Stimulated activated CD4-positive, alpha-beta T cell treated with anti-CD3 and anti-CD28 coated beads, TNF-alpha, amount 100 ng/mL, for 48 hours (primary cell): ENCODE results near the gene CACNA1C.

ENCODE experiments used
- DNase-seq, 3 donors: peaks; one replicate each; pipeline ENCODE4 v3.0.0-alpha.2; 2020; ENCODE audit warnings: low read depth in 3 of 3

Gene CACNA1C

DNA sequence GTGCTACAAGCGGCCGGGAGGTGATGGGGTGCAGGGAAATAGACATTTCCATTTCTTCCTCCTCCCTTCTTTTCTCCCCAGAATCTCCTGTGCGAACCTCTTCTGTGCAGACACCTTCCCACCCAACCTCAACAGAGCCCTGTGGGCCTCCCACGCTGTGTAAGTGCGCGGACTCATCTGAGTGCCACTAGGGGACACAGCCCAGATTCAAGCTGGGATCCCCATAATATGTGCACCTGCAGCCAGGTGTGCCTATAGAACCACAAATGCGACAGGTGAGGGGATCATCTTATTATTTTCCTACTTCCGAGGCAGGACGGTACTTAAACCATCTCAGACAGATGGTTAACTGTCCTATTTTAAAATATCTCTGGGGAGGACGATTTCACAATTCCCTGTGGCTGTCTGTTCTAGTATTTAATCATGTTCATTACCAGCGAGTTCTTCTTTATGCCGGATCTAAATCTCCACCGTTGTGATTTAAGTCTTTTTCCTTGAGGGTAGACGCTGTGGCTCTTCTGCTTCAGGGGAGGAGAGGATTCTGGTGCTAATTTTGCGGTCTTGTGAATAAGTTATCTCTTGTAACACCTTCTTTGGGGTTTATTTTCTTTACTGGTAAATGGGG, 17.2 kb upstream of the CACNA1C start:
- DNase-seq: no peak

DNA sequence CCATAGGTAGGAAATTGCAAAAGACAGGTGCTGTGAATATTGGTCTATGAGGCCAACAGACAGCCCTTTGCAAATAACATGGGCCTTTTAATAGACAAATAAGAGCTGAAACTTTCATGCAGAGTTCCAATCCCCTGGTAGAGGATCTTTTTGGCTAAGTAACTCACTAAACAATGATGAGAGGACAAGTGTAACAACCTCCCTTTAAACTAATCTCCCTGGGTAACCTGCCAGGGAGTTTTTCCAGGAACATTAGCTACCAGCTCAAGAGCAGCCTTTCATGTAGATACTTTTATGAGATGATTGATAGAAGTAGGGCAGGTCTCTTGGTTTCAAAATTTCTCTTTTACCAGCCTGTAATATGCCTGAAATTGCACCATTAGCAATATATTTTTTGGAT, 13.8 kb upstream of the CACNA1C start:
- DNase-seq: no peak

DNA sequence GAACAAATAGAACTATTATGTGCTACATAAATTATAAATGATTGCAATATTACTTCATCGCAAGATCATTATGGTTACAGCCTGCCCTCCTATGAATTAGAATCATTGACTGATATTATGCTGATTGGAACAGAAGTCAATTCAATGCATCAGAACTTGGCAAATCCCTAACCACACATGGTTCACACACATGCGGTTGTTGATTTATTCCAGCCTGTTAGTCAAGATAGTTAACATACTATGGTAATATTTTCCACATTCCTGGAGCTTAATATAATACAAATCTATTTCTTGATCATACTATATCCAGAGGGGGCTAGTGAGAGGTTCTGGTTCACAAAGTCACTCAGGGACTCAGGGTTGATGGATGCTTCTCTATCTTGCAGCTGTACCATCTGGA, 9.7 kb upstream of the CACNA1C start:
- DNase-seq: no peak

DNA sequence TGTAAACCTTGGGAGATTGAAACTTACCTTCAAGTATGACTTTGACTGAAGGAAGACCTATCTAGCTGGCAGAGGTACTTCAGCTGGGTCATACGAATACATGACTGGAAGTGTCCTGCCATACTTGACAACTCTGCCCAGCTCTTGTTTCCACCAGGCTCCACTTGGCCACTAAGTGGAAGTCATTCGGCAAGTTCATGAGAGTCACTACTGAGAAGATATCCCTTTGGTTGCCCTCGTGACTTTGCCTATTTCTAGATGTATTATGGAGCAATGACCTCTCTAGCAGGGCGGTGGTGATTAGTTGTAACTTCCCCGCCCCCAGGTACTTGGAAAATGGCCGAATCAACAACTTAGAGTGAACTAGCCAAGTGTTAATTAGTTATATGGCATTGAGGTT, 8.6 kb upstream of the CACNA1C start:
- DNase-seq: no peak

DNA sequence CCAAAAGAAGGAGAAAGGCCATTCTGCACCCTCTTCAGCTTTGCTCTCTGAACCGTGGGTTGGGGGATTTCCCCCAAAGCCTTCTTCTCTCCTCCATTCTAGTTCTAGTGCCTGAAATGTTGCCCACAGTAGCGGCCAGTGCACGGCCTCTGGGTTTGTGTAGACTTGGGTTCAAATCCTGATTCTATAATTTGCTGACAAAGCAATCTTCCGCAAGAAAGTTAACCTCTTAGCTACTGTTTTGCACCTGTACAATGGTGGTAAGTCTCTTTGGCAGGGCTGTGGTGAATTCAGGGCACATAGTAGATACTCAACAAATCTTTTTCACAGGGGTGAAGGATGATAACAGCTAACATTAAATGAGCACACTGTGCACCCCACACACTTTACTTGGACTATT, 5.8 kb upstream of the CACNA1C start:
- DNase-seq: no peak

DNA sequence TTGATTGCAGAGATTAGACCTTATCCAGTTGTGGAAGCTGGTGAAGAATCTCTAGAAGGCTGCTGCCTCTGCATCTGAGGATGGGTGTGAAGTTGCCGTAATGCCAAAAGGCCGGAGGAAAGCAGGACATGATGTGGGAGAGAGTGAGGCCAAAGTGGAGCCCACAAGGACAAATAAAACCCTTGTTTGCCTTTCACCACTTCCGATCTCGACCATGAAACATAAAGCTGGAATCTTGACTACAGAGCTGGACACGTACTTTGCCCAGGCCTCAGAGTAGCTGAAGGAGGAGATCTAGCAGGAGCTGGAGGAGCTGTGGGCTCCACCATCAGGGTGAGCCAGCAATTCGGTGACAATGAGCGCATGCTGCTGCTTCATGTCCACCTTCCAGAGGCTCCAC, 5.0 kb upstream of the CACNA1C start:
- DNase-seq: no peak

DNA sequence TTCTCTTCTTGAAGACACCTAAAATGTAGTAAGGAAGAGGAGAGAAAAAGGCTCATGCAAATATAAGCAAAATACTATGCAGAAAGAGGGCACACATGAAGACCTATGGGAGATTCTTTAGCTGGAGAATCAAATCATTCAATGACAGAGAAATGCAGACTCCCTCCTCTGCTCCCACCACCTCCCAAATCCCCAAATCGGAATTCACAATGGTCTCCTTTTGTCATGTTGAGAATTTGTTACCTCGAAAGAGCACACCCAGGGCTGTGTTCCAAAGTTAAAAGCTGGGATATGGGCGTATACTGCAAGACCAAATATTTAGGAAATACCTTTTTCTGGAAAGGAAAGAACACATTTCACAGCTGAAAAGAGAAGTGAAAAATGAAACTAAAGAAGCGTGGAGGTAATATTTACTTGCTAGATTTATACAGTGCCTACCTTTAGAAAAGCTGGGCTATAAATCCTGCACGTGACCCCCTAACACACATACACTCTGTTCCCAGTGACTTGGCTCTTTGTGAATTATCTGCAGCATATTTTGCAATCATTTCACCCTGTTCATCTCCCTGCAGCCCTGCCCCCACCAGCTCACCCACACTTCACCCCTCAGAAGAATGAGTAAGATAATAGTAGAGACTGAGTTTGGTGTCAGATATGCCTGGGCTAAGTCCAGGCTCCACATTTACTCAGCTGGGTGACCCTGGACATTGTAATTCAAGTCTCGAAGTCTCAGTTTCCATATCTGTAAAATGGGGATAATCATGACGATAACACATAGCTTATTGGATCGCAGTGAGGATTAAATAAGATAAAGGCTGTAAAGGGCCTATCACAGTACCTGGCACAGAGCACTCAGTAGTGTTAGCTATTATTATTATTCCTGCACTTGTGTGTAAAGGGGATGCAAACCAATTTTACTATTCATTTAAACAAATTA, 2.9 kb upstream of the CACNA1C start:
- DNase-seq: no peak

DNA sequence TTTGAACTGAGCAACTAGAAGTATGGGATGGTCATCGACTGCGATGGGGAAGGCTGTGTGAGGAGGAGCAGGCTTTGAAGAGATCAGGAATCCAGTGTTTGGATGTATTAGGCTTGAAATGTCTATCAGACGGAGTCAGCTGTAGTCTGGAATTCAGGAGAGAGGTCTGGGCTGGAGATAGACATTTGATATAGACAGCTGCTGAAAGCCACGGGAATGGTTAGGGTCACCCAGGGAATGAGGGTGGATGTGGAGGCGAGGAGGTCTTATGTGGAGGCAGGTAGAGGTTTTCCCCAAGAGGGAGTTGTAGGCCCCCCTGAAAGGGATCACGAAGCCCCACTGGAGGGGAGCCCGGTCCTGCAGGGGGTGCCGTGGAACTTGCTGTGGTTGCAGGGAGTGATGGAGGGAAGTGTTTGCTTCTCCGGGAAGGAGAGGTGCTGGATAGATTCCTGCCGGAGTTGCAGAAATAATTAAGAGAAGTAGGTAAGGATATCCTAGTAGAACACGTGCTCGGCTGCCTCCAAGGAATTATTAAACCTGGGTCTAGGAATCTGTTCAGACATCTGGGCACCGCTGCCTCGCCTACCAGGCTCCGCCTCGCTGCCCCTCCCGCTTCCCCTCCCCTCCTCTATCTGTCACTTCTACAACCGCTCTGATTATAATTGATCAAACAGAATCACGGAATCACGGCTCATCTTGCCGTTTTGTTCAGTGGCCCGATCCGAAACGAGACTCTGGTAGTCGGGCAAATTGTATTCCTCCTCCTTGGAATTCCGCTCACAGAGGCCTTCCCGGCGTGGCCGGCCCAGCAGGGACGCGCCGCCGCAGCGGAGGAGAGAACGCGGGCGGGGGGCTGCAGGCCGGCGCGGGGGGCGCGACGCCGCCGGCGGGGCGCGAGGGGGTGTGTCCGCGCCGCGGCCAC, 826 bp upstream of the CACNA1C start:
- no peak for DNase-seq

DNA sequence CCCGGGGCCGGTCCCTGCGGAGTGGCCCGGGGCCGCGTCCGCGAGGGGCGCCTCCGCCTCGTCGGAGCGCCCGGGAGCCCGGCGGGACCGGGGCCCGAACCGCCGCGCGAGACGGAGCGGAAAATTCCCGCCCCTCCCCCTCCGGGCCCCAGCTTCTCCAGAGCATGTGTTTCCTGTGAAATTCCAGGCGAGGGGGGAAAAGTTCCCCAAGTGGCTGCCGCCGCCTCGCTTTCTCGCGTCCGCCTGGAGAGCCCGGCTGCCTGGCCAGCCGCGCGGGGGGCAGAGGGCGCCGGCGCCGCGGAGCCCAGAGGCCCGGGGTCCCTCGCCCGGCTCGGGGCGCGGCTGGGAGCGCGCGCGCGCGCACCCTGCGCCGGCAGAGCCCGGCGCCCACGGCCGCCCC, 904 bp downstream of the CACNA1C start:
- no peak for DNase-seq

DNA sequence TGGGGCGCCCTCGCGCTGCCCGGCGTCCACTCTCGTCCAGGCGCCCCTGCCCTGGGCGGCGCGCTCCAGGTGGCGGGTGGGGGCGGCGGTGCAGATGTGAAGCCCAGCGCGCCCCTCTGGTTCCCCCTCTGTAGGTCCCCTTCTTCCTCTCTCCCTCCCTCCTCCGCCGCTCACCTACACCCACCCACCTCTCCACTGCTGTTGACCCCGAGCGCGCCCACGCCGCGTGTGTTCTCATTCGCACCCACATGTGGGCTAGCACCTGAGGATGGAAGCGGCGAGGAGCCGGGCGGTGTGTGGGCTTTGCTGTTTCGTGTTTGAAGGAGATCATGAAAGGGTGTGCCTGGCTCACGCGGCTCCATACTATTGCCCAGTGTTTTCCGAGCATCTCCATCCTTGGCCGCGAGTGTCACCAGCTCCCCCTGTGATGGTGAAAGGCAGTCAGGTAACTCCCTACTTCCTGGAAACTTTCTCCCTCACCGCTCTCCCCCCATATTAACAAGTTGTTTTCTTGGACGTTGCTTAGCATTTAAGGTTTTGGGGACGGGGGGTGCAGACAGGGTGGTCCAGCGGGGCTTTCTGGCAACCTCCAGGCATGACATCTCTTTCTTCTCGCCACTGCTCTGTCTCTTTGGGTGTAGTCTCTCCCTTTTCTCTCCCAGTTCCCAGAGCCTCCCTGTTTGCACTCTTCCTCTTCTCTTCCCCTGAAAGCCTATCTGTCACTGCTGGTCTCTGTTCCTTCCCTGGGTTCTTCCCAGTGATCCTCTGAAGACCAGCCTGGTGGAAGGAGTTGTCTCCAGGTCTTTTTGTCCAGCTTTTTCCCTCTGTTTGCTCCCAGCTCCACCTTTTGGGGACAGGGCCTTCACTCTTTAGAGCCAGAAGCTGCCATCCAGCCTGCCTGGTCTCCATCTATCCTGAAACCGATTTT, 1.6 kb downstream of the CACNA1C start:
- DNase-seq: no peak

DNA sequence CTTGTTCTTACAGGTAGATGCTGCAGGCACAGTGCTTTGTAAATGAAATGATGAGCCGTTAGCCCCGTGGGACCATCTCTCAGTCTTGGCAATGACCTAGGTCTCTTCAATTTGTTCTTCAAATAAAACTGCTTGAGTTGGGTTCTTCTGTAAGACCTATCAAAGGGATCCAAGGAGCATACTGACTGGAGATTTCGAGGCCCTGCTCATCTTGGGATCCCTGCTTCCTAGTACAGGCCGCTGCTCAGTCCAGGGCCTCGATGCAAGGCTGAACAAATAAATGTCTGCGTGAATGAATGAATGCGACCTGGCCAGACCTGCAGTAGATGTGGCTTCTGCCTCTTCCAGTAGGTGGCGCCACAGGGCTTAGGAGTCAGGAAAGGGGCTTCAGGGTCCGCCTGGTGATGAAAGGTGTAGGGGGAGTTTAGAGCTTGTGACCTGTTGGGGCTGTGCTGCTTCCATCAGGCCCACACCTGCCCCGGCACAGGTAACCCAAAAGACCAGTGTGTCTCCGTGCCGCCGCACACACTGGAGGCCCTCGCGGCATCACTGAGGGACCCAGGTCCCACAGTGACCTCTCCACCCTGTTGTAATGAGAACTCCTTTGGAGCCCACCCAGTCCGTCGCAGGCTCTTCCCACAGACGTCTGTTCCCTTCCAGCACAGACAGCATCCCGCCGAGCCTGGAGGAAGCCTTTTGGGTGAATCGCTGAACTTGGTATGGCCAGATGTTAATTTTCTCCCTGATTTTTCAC, 4.4 kb downstream of the CACNA1C start:
- peak; percentile 17 to 38 (median 32) for DNase-seq

DNA sequence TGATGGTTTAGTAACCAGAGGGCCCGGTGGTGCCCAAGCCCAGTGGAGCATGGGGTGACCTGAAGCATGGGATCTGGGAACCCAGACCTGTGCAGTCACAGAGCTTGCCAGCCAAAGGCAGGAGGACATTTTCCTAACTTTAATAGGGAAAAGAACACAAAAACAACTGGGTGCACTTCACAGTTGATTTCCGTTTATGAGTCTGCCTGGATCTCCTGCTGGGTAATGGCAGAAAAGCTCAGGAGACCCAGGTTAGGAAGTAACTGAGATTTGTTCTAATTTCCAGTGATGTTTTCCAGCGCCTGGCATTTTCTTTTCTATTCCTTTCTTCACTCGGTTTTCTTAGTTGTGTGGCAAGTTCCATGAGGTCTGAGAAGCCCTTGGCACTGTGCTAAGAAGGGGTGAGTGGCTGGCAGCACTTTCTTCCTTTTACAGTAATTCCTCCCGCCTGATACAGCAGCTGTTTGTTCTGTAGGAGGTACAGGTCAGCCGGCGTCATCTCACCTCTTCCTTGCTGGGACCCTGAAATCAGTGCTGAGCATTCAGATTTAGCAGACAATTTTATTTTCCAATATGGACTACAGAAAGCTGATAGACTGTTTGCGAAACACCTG, 5.1 kb downstream of the CACNA1C start:
- no peak for DNase-seq

DNA sequence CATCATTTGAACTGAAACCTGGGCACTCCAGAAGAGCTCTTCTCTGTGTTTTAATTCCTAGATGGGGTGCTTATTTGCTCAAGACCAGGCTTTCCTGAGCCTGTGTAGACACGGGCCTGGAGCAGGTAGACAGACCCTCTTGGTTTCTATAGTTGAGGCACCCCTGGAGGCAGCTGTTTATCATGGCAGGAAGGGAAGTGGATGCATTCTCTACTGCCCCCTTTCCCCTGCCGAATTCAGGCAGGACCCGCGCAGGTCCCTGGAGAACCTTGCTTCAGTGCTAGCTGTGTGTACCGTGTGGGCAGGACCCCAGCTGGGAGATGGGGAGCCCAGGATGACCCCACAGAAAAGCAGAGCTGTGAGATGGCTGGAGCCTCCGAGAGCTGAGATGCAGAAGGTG, 6.0 kb downstream of the CACNA1C start:
- no peak for DNase-seq

DNA sequence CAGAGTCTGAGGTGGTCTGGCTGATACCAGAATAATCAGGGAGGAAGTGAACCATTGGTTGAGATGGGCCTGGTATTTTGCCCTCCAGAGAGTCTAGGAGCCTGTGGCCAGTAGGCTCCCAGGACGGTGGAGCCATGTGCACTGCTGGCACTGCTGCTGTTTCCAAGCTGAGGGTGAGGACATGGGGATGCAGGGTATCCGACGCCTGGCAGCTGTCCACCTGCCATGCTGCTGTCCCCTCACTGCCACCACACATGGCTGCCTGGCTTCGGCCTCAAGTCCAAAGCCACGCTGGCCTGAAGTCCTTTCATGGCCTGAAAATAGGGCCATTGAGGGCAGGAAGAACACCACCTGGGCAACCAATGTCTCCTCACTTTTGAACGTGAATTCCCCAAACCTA, 8.6 kb downstream of the CACNA1C start:
- DNase-seq: no peak

DNA sequence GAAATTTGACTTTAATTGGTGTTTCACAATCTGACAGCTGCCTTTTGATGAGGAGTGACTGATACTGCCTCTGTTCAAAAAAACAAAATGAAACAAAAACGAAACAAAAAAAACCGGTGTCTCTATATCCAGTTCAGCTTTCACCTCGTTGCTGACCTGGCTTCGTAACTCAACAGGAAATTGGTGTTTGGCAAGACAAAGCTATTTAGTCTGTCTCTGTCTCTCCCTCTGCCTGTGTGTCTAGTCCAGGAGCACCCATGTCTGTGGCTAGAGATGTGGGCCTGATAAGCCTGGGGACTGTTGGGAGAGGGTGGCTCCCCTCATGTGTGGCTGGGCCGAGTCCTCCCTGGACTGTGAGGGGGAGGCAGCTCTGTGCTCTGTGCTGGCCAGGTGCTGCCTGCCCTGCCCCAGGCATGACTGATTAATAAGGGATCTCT, 11.3 kb downstream of the CACNA1C start:
- DNase-seq: peak in 1 of 3 donors; percentile 3

DNA sequence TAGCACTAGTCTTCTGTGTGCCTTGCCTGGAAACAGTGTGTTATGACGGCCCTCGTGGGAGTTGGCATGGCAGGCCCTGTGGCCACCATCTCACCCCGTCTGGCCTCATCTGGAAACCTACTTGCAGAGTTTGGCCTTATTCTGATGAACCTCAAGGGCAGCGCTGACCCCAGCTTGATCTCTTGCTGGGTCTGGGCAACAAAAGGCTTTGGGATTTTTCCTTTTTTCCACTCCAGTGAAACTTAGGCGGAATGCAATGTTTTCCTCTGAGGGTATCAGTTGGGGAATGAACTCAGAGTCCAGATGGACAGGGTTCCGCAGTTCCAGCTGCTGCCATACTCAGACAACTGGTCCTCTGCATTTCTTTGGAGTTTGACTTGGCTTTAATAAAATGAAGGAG, 15.9 kb downstream of the CACNA1C start:
- no peak for DNase-seq

DNA sequence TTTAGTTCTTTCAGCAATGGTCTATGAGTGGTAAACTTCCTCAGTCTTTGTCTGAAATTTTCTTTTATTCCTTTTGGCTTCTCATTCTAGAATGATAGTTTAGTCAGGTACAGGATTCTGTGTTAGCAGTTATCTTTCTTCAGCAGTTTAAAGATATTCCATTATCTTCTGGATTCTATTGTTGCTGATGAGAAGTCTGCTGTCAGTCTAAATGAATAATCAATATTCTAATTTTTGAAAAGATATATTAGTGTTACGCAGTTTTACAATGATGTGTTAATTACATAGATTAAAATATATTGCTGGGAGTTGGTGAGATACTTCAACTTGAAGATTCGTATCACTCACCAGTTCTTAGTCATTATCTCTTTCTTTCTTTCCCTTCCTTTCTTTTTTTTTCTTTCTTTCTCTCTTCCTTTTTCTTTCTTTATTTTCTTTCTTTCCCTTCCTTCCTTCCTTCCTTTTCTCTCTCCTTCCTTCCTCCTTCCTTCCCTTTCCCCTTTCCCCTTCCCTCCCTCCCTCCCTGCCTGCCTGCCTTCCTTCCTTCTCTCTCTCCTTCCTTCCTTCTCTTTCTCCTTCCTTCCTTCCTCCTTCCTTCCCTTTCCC, 17.8 kb downstream of the CACNA1C start:
- DNase-seq: no peak

DNA sequence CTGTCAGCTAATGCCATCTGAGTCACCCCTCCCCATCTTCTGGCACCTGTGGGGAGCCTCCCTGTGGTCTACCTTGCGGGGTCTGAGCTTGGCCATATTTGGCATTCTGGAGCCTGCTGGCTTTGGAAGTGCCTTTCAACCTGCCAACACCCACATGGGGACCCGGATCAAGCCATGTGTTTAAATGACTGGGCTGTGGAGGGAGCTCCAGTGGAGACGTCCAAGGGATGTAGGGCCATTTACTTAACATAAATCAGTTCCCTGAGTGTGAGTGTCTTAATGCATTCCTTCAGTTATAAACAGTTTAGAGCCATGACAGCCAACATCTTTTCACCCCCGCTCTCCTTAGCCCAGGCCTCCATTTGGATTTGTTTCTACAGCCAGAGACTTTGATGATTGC, 22.0 kb downstream of the CACNA1C start:
- DNase-seq: no peak

DNA sequence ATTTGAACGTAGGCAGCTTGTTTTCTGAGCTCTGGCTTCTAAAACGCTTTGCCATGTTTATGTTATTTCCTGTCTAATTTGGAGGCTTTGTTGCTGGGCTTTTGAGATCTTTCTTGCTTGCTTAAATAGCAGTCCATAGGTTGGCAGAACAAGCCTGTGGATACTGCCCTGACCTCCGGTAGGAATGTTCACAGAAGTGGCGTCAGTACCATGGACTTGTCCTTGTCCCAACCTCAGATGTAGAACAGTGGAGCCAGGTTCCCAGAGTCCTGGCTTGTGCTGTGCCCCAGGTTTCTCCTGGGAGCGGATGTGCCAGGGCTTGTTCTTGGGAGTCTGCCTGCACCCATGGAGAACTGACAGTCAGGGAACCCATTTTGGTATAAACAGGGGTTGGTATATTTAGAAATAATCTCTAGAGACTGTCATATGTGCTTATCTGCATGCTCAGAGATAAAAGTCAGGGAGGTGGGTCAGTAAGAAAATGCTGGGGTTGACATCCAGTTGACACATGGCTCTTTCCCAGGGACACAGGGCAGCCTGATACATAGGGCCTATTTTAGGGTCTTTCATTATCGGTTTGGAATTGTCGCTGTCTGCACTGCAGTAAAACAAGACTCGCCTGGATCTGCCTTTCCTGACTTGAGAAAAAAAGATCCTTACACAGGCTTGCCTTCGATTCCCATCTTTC, 22.9 kb downstream of the CACNA1C start:
- no peak for DNase-seq
